SK-N-SH treated with all-trans-retinoic acid at 6 μM for 48 hours (cell line): ENCODE data around the gene ADAM19.

Experiments used
- CREB5 ChIP-seq: fragments of 250-450 bp; sonication (Bioruptor Pico); IDR thresholded peaks from 2 replicates; pipeline ENCODE4 v1.5.1; 2020; ENCODE audit warnings: low read depth, mild to moderate bottlenecking, moderate library complexity
- CSDC2 ChIP-seq: fragments of 250-450 bp; sonication (Bioruptor Pico); IDR thresholded peaks from 2 replicates; pipeline ENCODE4 v1.5.0; 2020; ENCODE audit warnings: mild to moderate bottlenecking, moderate library complexity
- CSRNP3 ChIP-seq: fragments of 250-450 bp; sonication (Bioruptor Pico); IDR thresholded peaks from 2 replicates; pipeline ENCODE4 v1.5.1; 2021; ENCODE audit warnings: mild to moderate bottlenecking, moderate library complexity
- OSR1 ChIP-seq: fragments of 250-450 bp; sonication (Bioruptor Pico); IDR thresholded peaks from 2 replicates; pipeline ENCODE4 v1.8.0; 2022; ENCODE audit warnings: moderate library complexity, mild to moderate bottlenecking, inconsistent platforms
- PATZ1 ChIP-seq: fragments of 250-450 bp; sonication (Bioruptor Pico); IDR thresholded peaks from 2 replicates; pipeline ENCODE4 v1.8.0; 2020; ENCODE audit warnings: mild to moderate bottlenecking, moderate library complexity, borderline replicate concordance
- POU6F1 ChIP-seq: fragments of 250-450 bp; sonication (Bioruptor Pico); IDR thresholded peaks from 2 replicates; pipeline ENCODE4 v1.8.0; 2021; ENCODE audit warnings: low read depth, mild to moderate bottlenecking, moderate library complexity, borderline replicate concordance
- SNAI2 ChIP-seq: fragments of 250-450 bp; sonication (Bioruptor Pico); IDR thresholded peaks from 2 replicates; pipeline ENCODE4 v1.5.0; 2020; ENCODE audit warnings: mild to moderate bottlenecking, moderate library complexity
- TOX ChIP-seq: fragments of 250-450 bp; sonication (Bioruptor Pico); IDR thresholded peaks from 2 replicates; pipeline ENCODE4 v1.8.0; 2021; ENCODE audit warnings: mild to moderate bottlenecking, moderate library complexity, borderline replicate concordance
- ZC3H10 ChIP-seq: fragments of 250-450 bp; sonication (Bioruptor Pico); IDR thresholded peaks from 2 replicates; pipeline ENCODE4 v1.5.1; 2021; ENCODE audit warnings: mild to moderate bottlenecking, moderate library complexity
- ZFP3 ChIP-seq: fragments of 250-450 bp; sonication (Bioruptor Pico); IDR thresholded peaks from 2 replicates; pipeline ENCODE4 v1.5.0; 2020; ENCODE audit warnings: mild to moderate bottlenecking, moderate library complexity
- ZFP30 ChIP-seq: fragments of 450-650 bp; formaldehyde crosslinking; IDR thresholded peaks from 2 replicates; pipeline ENCODE4 v1.5.0; 2022; ENCODE audit warnings: mild to moderate bottlenecking, moderate library complexity
- ZNF70 ChIP-seq: fragments of 450-650 bp; formaldehyde crosslinking; IDR thresholded peaks from 2 replicates; pipeline ENCODE4 v1.5.0; 2020; ENCODE audit warnings: mild to moderate bottlenecking, moderate library complexity

- no peak for TF ChIP-seq ZFP3 (CRISPR knock-in tag)
- TF ChIP-seq PATZ1 (CRISPR knock-in tag) = no peak
- no peak for TF ChIP-seq SNAI2 (CRISPR knock-in tag)
- no peak for TF ChIP-seq ZFP30
- TF ChIP-seq OSR1 (CRISPR knock-in tag) = no peak
- TF ChIP-seq CSDC2 (CRISPR knock-in tag) = no peak
- no peak for TF ChIP-seq CREB5 (CRISPR knock-in tag)
- TF ChIP-seq POU6F1 (CRISPR knock-in tag) = no peak
- no peak for TF ChIP-seq ZNF70 (CRISPR knock-in tag)
- TF ChIP-seq TOX = no peak
- TF ChIP-seq CSRNP3 (CRISPR knock-in tag) = no peak
- TF ChIP-seq ZC3H10 (CRISPR knock-in tag) = no peak
Measured at GRCh38 chr5:157519579-157520253, 55.9 kb downstream of the ADAM19 start.
